GM21526 (cell line): ENCODE measurements around the gene RALY.

Experiments used
- ATAC-seq: cut with Tn5 transposase; IDR thresholded peaks from one replicate; pipeline ENCODE4 v1.9.1; 2021; ENCODE audit warnings: moderate library complexity; ENCODE audit not compliant: unreplicated experiment, low FRiP score

The RALY gene

GRCh38 chr20:34045930-34046725 lies 52.4 kb downstream of the RALY start:
- ATAC-seq = no peak

- ATAC-seq = no peak
Observed at GRCh38 chr20:34047010-34047687, 53.4 kb downstream of the RALY start.

- no peak for ATAC-seq
Observed at GRCh38 chr20:34047917-34048316, 54.2 kb downstream of the RALY start.

- ATAC-seq = no peak
Observed at GRCh38 chr20:34049389-34049788, 55.7 kb downstream of the RALY start.

- ATAC-seq = no peak
Observed at GRCh38 chr20:34049897-34050695, 56.4 kb downstream of the RALY start.

GRCh38 chr20:34052414-34052813 lies 58.7 kb downstream of the RALY start:
- no peak for ATAC-seq

GRCh38 chr20:34055290-34055689 lies 61.6 kb downstream of the RALY start:
- no peak for ATAC-seq

- ATAC-seq = no peak
Observed at GRCh38 chr20:34058831-34059230, 65.1 kb downstream of the RALY start.

- ATAC-seq = no peak
Observed at GRCh38 chr20:34060970-34061369, 67.3 kb downstream of the RALY start.

- no peak for ATAC-seq
Observed at GRCh38 chr20:34061695-34062094, 68.0 kb downstream of the RALY start.

- ATAC-seq = no peak
Observed at GRCh38 chr20:34062570-34063482, 69.1 kb downstream of the RALY start.

- ATAC-seq = no peak
Observed at GRCh38 chr20:34064286-34064685, 70.6 kb downstream of the RALY start.

- no peak for ATAC-seq
Observed at GRCh38 chr20:34065260-34065659, 71.5 kb downstream of the RALY start.

GRCh38 chr20:34066476-34067090 lies 72.9 kb downstream of the RALY start:
- ATAC-seq = no peak

- ATAC-seq = no peak
Observed at GRCh38 chr20:34068001-34068400, 74.3 kb downstream of the RALY start.

GRCh38 chr20:34069341-34070078 lies 75.8 kb downstream of the RALY start:
- ATAC-seq = peak; percentile 68

- ATAC-seq = no peak
Observed at GRCh38 chr20:34070079-34070439, 76.3 kb downstream of the RALY start.

GRCh38 chr20:34070859-34071258 lies 77.1 kb downstream of the RALY start:
- no peak for ATAC-seq

- no peak for ATAC-seq
Observed at GRCh38 chr20:34072076-34072475, 78.4 kb downstream of the RALY start.
